HEK293T (cell line): Measurements from ENCODE around the gene LRRC7.

Experiments used
- CTCF ChIA-PET: fragments of 350-600 bp; formaldehyde crosslinking; extraction: SDS; loops from one replicate; lab custom pipeline; 2021; ENCODE audit warnings: antibody characterized with exemption, inconsistent platforms; lab: Yijun Ruan, JAX
- POLR2A ChIA-PET: fragments of 350-600 bp; formaldehyde crosslinking; extraction: SDS; loops from one replicate; lab custom pipeline; 2020; ENCODE audit warnings: antibody characterized with exemption, inconsistent platforms; lab: Yijun Ruan, JAX
- DNase-seq: peaks from one replicate; pipeline ENCODE4 v3.0.0; 2012; ENCODE audit warnings: mixed read lengths; ENCODE audit errors: extremely low spot score
- ARNT ChIP-seq: fragments of 450-650 bp; IDR thresholded peaks from 2 replicates; pipeline ENCODE4 v1.6.1; 2017; ENCODE audit warnings: mild to moderate bottlenecking
- BHLHE40 ChIP-seq: fragments of 450-650 bp; IDR thresholded peaks from 2 replicates; pipeline ENCODE4 v1.6.1; 2016; ENCODE audit warnings: mild to moderate bottlenecking, moderate library complexity, borderline replicate concordance
- CTBP1 ChIP-seq: fragments of 450-650 bp; IDR thresholded peaks from 2 replicates; pipeline ENCODE4 v1.6.1; 2016; ENCODE audit warnings: borderline replicate concordance
- ELF4 ChIP-seq: fragments of 450-650 bp; IDR thresholded peaks from 2 replicates; pipeline ENCODE4 v1.6.1; 2017; ENCODE audit warnings: antibody characterized with exemption
- FOXA1 ChIP-seq: fragments of 450-650 bp; IDR thresholded peaks from 2 replicates; pipeline ENCODE4 v1.6.1; 2016; ENCODE audit warnings: mild to moderate bottlenecking
- FOXK2 ChIP-seq: fragments of 450-650 bp; IDR thresholded peaks from 2 replicates; pipeline ENCODE4 v1.6.1; 2016; ENCODE audit warnings: mild to moderate bottlenecking
- FOXM1 ChIP-seq: fragments of 450-650 bp; IDR thresholded peaks from 2 replicates; pipeline ENCODE4 v1.6.1; 2017; ENCODE audit warnings: mild to moderate bottlenecking, borderline replicate concordance
- HDGF ChIP-seq: fragments of 450-650 bp; IDR thresholded peaks from 2 replicates; pipeline ENCODE4 v1.6.1; 2017; ENCODE audit warnings: antibody characterized with exemption, borderline replicate concordance
- L3MBTL2 ChIP-seq: fragments of 450-650 bp; conservative IDR thresholded peaks from 2 replicates; pipeline ENCODE4 v1.6.1; 2016; ENCODE audit warnings: mild to moderate bottlenecking
- LEF1 ChIP-seq: fragments of 450-650 bp; IDR thresholded peaks from 2 replicates; pipeline ENCODE4 v1.6.1; 2017; ENCODE audit warnings: mild to moderate bottlenecking, borderline replicate concordance
- NFRKB ChIP-seq: fragments of 450-650 bp; IDR thresholded peaks from 2 replicates; pipeline ENCODE4 v1.6.1; 2016; ENCODE audit warnings: mild to moderate bottlenecking, moderate library complexity
- PKNOX1 ChIP-seq: fragments of 450-650 bp; IDR thresholded peaks from 2 replicates; pipeline ENCODE4 v1.6.1; 2016
- SP1 ChIP-seq: fragments of 450-650 bp; IDR thresholded peaks from 2 replicates; pipeline ENCODE4 v1.6.1; 2017
- SUZ12 ChIP-seq: fragments of 450-650 bp; IDR thresholded peaks from 2 replicates; pipeline ENCODE4 v1.6.1; 2016; ENCODE audit warnings: mild to moderate bottlenecking
- TARDBP ChIP-seq: fragments of 450-650 bp; IDR thresholded peaks from 2 replicates; pipeline ENCODE4 v1.6.1; 2016
- ZNF384 ChIP-seq: fragments of 450-650 bp; IDR thresholded peaks from 2 replicates; pipeline ENCODE4 v1.6.1; 2016

The LRRC7 gene

DNA sequence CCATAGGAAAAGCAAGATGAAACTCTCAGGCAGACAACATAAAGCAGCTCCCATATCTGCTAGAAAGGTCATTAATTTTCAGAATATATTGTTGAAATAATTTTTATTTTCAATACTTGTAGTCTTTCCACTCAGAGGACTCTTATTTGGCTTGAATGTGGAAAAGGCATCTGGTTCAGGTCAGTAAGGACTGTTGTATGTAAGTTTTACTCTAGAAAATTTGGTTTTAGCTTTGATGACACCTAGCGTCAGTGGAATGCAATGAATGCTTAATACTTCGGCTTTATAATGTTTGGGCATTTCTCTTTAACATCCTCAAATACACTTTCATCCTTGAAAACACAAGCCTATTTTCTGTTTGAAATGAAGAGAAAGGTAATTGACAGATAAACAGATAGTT is 574.4 kb downstream of the LRRC7 start:
- CTCF ChIA-PET, result interaction anchor here (0.9 to 1.2 kb wide), 2 partner anchors 8 to 367 kb away, joined by 3 to 4 read pairs; no protein-coding TSS in a partner anchor
- DNase-seq, result no peak
- POLR2A ChIA-PET, result interaction anchor here (1.0 kb wide), 1 partner anchor 269 kb away, joined by 3 read pairs; the partner anchor contains the start of gene CTH

DNA sequence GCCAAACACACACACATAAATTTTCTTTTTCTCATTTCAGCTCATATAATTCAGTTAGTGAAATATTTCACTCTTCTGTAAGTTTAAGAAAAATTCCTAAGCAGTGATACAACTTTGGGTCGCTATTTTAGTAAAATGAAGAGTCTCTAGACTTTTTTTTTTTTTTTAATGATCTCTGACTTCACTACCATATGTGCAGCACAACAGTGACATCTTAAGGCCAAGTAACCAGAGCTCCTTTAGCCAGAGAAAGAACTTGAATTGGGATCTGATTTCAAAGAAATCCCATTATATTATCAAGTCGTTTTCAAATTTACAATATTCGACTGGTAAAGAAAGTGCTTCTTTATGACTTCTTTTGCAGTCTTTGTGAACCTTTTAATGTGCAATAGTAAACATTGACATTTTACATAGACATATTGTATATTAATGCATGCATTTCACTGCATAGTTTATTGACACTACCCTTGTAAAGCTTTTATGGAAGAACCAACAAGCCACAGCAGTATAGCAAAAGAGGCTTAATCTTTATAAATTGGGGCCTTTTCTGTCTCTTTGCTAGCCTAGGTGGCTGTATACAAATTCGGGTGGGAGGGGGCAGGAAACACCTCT is 575.4 kb downstream of the LRRC7 start:
- POLR2A ChIA-PET, result interaction anchor here (1.3 kb wide), 1 partner anchor 78 kb away, joined by 4 read pairs; the partner anchor contains the start of gene SRSF11
- CTCF ChIA-PET, result interaction anchor here (0.7 to 1.2 kb wide), 4 partner anchors 10 to 366 kb away, joined by 3 read pairs; no protein-coding TSS in a partner anchor
- peak; percentile 93 for TF ChIP-seq ZNF384
- 0 out of 2 replicates have a peak, but pooled peaks have one; percentile 19 for TF ChIP-seq CTBP1
- TF ChIP-seq SP1, result no peak
- TF ChIP-seq FOXM1, result no peak
- TF ChIP-seq FOXA1, result peak; percentile 38; the same call in 1 of the 2 replicates
- no peak for TF ChIP-seq TARDBP
- TF ChIP-seq ARNT, result 0 out of 2 replicates have a peak, but pooled peaks have one; percentile 11
- no peak for TF ChIP-seq NFRKB
- TF ChIP-seq PKNOX1, result peak; percentile 83
- TF ChIP-seq BHLHE40, result no peak
- peak; percentile 36 for DNase-seq

More for the DNA sequence above, 574.4 kb downstream of the LRRC7 start:
- TF ChIP-seq SP1 (no peak), ZNF384 (no peak), FOXM1 (no peak), FOXA1 (no peak), FOXK2 (no peak), BHLHE40 (no peak), NFRKB (no peak), TARDBP (no peak), SUZ12 (no peak), ARNT (no peak)

DNA sequence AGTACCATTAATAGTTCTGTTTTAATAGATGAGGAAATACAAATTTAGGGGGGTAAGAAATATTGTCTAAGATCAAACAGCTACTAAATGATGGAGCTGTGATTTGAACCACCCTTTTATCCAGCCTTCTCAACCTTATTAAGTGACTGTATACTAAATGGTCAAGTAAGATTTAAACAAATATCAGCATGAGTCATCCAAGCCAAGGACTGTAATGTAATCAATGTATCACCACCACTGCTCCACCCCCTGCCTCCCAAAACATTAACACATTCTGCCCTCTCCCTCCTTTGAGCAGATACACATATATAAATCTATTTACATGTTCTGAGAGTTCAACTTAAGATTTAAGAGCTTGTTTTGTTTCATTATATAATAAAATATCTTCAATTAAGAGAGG is 578.8 kb downstream of the LRRC7 start:
- CTCF ChIA-PET, result no interaction called here
- TF ChIP-seq FOXK2 (no peak), SP1 (no peak), NFRKB (no peak)
- POLR2A ChIA-PET, result no interaction called here
- DNase-seq, result no peak

DNA sequence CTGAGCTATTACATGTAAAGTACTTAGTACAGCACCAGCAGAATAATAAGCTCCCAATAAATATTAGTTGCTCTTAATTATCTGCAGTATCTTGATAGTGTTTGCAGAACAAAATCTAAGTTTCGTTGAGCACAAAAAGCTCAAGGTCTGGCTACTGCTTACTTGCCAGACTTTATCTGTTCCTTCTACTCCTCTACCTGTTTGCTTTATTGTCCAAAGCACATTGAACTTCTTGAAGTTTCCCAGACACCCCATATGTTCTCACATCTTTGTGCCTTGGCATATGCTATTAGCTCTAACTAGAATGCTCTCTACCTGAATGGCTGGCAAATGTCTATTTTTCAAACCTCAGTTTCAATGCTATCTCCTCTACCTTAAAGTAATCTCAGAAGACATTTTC is 582.7 kb downstream of the LRRC7 start:
- TF ChIP-seq BHLHE40 (no peak), SUZ12 (no peak), ARNT (no peak), FOXM1 (no peak), FOXA1 (no peak), CTBP1 (no peak), NFRKB (no peak), PKNOX1 (no peak), ZNF384 (no peak), SP1 (no peak), FOXK2 (no peak), TARDBP (no peak), LEF1 (no peak), ELF4 (no peak), L3MBTL2 (no peak), HDGF (no peak)
- ChIA-PET POLR2A (no interaction called here), CTCF (no interaction called here)

GRCh38 chr1:70153739-70154138 is 586.0 kb downstream of the LRRC7 start:
- POLR2A ChIA-PET, result no interaction called here
- CTCF ChIA-PET, result interaction anchor here (0.9 kb wide), 1 partner anchor 82 kb away, joined by 4 read pairs; no protein-coding TSS in a partner anchor
- DNase-seq, result no peak
- TF ChIP-seq NFRKB, result no peak
- TF ChIP-seq ZNF384, result peak; percentile 82

More for the DNA sequence above, 582.7 kb downstream of the LRRC7 start:
- no peak for DNase-seq

DNA sequence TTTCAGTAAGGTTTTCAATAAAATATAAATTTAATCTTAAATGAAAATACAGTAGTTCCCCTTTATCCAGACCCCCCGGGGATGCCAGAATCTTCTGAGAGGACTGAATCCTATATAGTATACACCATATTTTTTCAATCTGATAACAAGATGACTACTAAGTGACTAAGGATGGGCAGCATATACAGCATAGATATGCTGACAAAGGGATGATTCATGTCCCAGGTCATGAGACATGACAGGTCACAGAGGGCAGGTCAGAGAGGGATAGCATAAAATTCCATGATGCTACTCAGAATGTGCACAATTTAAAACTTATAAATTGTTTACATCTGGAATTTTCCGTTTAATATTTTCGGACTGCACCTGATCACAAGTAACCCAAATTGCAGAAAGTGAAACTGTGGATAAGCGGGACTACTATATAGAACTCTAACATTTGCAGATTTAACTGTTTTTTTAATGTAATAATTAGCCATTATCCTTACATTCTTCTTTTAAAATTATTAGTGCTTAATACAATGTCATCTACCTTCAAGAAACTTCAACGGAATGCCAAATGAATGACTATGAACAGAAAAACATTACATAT is 588.9 kb downstream of the LRRC7 start:
- ChIA-PET POLR2A (no interaction called here), CTCF (no interaction called here)
- no peak for DNase-seq
- no peak for TF ChIP-seq ELF4
- no peak for TF ChIP-seq ZNF384
- no peak for TF ChIP-seq FOXM1
- no peak for TF ChIP-seq L3MBTL2
- no peak for TF ChIP-seq CTBP1
- TF ChIP-seq BHLHE40, result no peak
- no peak for TF ChIP-seq PKNOX1
- no peak for TF ChIP-seq SP1
- TF ChIP-seq TARDBP, result no peak
- no peak for TF ChIP-seq SUZ12
- TF ChIP-seq HDGF, result no peak
- no peak for TF ChIP-seq FOXK2
- no peak for TF ChIP-seq FOXA1
